ENCODE results near the gene THEMIS. TPM values are rescaled to one million over a fixed set of nuclear protein-coding genes. Genes with fewer than 3 reads are reported as not detected.

THEMIS gene
- total RNA-seq, 4 donors from 2014 or later = 0.10 to 0.15 TPM; not detected in 2

DNA sequence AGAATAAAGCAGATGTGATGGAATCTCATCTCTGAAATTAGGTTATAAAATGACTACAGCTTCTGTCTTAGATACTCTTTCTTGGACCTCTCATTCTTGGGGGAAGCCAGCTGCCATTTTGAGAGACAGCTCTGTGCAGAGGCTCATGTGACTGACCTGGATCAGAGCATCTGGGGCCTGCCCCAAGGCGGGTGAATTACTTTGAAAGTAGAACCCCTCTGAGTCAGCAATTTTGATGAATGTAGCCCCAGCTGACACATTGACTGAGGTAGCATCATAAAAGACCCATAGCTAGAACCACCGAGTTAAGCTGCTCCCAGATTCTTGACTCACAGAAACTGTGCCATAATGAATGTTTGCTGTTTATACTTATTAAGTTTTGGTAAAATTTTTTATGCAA is 124.5 kb downstream of the THEMIS start:
- H3K4me1 ChIP-seq = no peaks in the 10 kb centered on the region
- intact Hi-C loops (cut with DNase I; ENCODE audit: low total_unique reads) = no loop called here
- H3K4me3 ChIP-seq = no peak overlapping the region
- no peak for TF ChIP-seq POLR2A (IDR thresholded peaks at IDR 0.05)
- TF ChIP-seq, protein P1, sequence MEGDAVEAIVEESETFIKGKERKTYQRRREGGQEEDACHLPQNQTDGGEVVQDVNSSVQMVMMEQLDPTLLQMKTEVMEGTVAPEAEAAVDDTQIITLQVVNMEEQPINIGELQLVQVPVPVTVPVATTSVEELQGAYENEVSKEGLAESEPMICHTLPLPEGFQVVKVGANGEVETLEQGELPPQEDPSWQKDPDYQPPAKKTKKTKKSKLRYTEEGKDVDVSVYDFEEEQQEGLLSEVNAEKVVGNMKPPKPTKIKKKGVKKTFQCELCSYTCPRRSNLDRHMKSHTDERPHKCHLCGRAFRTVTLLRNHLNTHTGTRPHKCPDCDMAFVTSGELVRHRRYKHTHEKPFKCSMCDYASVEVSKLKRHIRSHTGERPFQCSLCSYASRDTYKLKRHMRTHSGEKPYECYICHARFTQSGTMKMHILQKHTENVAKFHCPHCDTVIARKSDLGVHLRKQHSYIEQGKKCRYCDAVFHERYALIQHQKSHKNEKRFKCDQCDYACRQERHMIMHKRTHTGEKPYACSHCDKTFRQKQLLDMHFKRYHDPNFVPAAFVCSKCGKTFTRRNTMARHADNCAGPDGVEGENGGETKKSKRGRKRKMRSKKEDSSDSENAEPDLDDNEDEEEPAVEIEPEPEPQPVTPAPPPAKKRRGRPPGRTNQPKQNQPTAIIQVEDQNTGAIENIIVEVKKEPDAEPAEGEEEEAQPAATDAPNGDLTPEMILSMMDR (IDR thresholded peaks at IDR 0.05 in 4 of 5, conservative IDR thresholded peaks at IDR 0.05 in 1 of 5) = no peak
- no peaks in the 10 kb centered on the region for H3K9me3 ChIP-seq
- in situ Hi-C loops (cut with MboI; ENCODE audit: low sequenced_read_pairs in 4 of 4) = no loop called here
- DNase-seq (no peak), ATAC-seq (no peak)
- H3K27me3 ChIP-seq = no peaks in the 10 kb centered on the region
- no peak overlapping the region for H3K27ac ChIP-seq
- no peaks in the 10 kb centered on the region for H3K36me3 ChIP-seq

DNA sequence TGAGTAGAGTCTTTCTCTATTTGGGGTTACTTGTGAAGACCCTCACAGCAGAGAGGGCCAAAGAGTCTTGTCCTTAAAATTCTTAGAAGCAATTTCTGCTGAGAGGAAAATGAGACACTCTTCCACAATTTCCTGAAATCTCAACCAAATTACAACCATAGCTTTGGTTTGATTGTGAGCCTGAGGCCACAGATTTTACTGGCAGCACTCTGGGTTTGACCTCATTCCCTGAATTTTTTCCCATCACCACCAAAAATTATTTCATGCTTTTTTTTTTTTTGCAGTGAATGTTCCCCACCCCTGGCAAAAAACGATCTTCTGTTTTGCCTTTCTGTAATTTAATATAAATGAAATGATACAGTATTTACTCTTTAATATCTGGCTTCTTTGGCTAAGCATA is 125.5 kb downstream of the THEMIS start:
- no peak for TF ChIP-seq POLR2A (IDR thresholded peaks at IDR 0.05)
- TF ChIP-seq, protein P1 (IDR thresholded peaks at IDR 0.05 in 4 of 5, conservative IDR thresholded peaks at IDR 0.05 in 1 of 5) = no peak
- Histone ChIP-seq H3K4me1 (no peaks in the 10 kb centered on the region), H3K4me3 (no peak overlapping the region), H3K27me3 (no peaks in the 10 kb centered on the region), H3K9me3 (no peaks in the 10 kb centered on the region), H3K36me3 (no peaks in the 10 kb centered on the region), H3K27ac (no peak overlapping the region)
- in situ Hi-C loops (cut with MboI; ENCODE audit: low sequenced_read_pairs in 4 of 4) = no loop called here
- intact Hi-C loops (cut with DNase I; ENCODE audit: low total_unique reads) = no loop called here
- DNase-seq (no peak), ATAC-seq (no peak)

DNA sequence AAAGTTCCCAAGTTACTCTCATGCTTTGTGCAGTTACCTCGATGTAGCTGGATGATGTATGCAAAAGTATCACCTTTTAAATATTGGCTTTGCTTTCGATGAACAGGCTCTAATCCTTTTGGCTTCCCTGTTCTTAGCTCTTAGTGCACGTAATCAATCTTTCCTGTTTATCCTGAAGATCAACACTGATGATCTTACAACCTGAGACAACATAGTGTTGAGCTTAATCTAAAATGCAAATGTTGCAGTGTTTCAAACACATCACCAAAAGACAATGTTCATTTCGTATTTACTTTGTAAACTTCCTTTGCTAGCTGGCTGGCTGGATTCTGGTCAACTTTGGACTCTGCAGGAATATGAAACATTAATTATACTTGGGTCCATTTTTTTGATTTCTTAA is 132.1 kb downstream of the THEMIS start:
- Histone ChIP-seq H3K4me1 (no peaks in the 10 kb centered on the region), H3K27ac (no peak overlapping the region), H3K9me3 (no peaks in the 10 kb centered on the region), H3K36me3 (no peaks in the 10 kb centered on the region), H3K27me3 (no peaks in the 10 kb centered on the region), H3K4me3 (no peak overlapping the region)
- DNase-seq (no peak), ATAC-seq (no peak)
- in situ Hi-C loops (cut with MboI; ENCODE audit: low sequenced_read_pairs in 4 of 4) = no loop called here
- intact Hi-C loops (cut with DNase I; ENCODE audit: low total_unique reads) = no loop called here
- TF ChIP-seq, protein P1 (IDR thresholded peaks at IDR 0.05 in 4 of 5, conservative IDR thresholded peaks at IDR 0.05 in 1 of 5) = no peak
- no peak for TF ChIP-seq POLR2A (IDR thresholded peaks at IDR 0.05)

DNA sequence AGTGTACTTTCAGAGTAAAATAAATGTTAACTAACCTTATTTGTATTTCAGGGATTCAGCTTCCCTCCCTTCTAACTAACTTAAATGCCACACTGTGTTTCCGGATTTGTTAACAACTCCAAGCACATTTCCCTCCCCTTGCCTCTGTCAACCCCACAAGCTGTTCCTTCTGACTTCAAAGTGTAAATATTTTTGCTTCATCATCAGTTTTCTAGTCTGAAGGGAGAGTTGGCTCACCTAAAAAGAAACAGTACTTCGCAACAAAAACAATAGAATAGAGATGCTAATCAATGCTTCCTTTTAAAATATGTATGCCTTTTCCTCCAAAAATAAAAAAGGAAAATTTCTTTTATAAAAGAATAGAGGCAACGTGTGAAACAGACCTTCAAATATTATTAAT is 132.6 kb downstream of the THEMIS start:
- no peak overlapping the region for H3K27ac ChIP-seq
- no peak for DNase-seq
- H3K9me3 ChIP-seq = no peaks in the 10 kb centered on the region
- intact Hi-C loops (cut with DNase I; ENCODE audit: low total_unique reads) (no loop called here), in situ Hi-C loops (cut with MboI; ENCODE audit: low sequenced_read_pairs in 4 of 4) (no loop called here)
- no peaks in the 10 kb centered on the region for H3K27me3 ChIP-seq
- no peak overlapping the region for H3K4me3 ChIP-seq
- no peak for ATAC-seq
- no peak for TF ChIP-seq POLR2A (IDR thresholded peaks at IDR 0.05)
- TF ChIP-seq, protein P1 (IDR thresholded peaks at IDR 0.05 in 4 of 5, conservative IDR thresholded peaks at IDR 0.05 in 1 of 5) = no peak
- H3K36me3 ChIP-seq = no peaks in the 10 kb centered on the region
- H3K4me1 ChIP-seq = no peaks in the 10 kb centered on the region

DNA sequence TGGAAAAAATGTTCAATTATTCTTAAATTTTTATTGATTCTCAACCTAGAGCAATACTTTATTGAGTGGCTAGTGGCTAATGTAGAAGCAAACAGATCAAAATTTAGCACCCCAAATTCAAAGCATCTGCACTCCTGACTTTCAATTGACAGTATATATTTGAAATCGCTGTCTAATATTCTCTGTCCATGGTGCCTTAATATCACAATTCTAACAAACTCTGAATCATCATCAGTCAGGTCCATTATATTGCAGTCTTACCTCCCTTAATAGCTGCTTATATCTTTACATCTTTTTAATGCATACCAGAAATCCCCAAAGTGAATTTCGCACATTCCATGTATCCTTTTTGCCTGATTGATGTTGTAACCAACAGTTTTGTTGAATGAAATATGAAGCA is 134.9 kb downstream of the THEMIS start:
- DNase-seq = no peak
- in situ Hi-C loops (cut with MboI; ENCODE audit: low sequenced_read_pairs in 4 of 4) (no loop called here), intact Hi-C loops (cut with DNase I; ENCODE audit: low total_unique reads) (no loop called here)
- Histone ChIP-seq H3K4me3 (no peak overlapping the region), H3K27ac (no peak overlapping the region), H3K4me1 (no peaks in the 10 kb centered on the region), H3K27me3 (no peaks in the 10 kb centered on the region), H3K9me3 (no peaks in the 10 kb centered on the region), H3K36me3 (no peaks in the 10 kb centered on the region)
- no peak for TF ChIP-seq POLR2A (IDR thresholded peaks at IDR 0.05)
- TF ChIP-seq, protein P1 (IDR thresholded peaks at IDR 0.05 in 4 of 5, conservative IDR thresholded peaks at IDR 0.05 in 1 of 5) = no peak
- no peak for ATAC-seq
